GM10266 (cell line): ENCODE data around the gene CST1.
"Not testable (repeated sequence)": the region's sequence is repeated elsewhere in the genome, so short reads cannot be mapped to it uniquely, and the experiment has no call there.

ENCODE experiments used
- DNase-seq: peaks from one replicate; pipeline ENCODE4 v3.0.0; 2012; ENCODE audit errors: extremely low spot score
- TF ChIP-seq, protein P1 (sequence below): IDR thresholded peaks from 2 replicates; pipeline ENCODE4 v1.5.1; 2012; ENCODE audit warnings: mild to moderate bottlenecking, low read depth; ENCODE audit not compliant: control insufficient read depth, insufficient read depth; ENCODE audit errors: missing control alignments

The CST1 gene, protein sequence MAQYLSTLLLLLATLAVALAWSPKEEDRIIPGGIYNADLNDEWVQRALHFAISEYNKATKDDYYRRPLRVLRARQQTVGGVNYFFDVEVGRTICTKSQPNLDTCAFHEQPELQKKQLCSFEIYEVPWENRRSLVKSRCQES

DNA sequence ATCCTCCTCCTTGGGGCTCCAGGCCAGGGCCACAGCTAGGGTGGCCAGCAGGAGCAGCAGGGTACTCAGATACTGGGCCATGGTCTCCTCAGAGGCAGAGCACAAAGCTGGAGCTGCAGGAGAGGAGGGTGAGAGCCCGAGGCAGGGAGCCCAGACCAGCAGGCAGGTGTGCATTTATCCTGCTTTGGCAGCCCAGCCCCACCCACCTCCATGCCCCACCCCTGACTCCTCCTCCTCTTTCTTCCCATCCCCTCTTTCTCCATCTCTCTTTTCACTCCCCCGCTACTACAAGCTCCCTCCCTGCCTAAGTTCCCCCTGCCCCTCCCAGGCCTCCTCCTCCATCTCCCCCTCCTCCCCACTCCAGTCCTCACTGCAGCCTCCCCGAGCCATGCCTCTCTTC lies at the start of gene CST1:
Gene CST1, minus strand, starts transcription at position 150 of the 400 bp plus-strand sequence. Its CDS starts 69 bp downstream, at position 81.
- not testable (repeated sequence) for DNase-seq

DNA sequence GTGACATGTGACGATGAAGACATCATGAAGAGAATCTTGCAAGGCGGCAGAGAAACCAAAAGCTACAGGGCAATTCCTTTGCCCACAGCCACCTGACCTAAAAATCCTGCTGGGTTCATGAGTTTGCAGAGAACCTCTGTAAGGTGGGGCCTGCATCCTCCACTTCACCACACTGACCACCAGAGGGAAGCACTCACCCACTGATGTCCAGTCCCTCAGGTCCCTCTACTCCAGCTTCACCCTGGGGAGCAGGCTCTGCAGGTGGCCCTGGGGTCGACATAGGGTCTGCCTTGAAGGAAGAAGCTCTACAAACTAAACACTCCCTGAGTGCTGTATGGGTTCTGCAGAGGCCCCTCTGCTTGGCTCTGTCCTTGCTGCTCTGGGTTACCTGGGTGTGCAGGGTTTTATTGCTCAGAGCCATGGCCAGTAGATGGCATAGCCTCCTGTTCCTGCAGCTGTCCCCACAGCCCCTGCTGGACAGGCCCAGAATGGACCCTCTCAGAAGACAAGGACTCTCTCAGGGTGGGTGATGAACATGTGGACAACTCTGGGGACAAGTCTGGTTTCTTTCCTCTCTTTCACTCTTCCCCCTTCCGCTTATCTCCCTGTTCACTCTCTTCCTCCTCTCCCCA lies 48.6 kb upstream of the CST1 start:
- TF ChIP-seq, protein P1, sequence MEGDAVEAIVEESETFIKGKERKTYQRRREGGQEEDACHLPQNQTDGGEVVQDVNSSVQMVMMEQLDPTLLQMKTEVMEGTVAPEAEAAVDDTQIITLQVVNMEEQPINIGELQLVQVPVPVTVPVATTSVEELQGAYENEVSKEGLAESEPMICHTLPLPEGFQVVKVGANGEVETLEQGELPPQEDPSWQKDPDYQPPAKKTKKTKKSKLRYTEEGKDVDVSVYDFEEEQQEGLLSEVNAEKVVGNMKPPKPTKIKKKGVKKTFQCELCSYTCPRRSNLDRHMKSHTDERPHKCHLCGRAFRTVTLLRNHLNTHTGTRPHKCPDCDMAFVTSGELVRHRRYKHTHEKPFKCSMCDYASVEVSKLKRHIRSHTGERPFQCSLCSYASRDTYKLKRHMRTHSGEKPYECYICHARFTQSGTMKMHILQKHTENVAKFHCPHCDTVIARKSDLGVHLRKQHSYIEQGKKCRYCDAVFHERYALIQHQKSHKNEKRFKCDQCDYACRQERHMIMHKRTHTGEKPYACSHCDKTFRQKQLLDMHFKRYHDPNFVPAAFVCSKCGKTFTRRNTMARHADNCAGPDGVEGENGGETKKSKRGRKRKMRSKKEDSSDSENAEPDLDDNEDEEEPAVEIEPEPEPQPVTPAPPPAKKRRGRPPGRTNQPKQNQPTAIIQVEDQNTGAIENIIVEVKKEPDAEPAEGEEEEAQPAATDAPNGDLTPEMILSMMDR = peak; percentile 58
- not testable (repeated sequence) for DNase-seq

DNA sequence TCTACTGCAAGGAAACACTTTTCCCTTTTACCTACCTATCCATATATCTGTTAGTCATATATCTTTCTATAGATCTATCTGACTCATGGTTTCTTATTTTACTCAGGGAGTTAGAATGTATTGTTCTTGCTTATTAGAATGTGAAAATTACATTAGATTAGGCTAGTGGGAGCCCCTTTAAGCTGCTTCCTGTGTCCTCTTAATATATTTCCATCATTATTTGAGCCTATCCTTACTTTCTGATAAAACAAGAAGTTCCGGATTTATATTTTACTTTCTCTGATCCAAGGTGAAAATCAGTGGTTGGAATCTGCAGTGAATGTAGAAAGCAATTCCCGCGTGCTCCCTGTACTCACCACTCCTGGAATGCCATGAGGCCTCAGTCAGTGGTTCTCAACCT lies 44.8 kb upstream of the CST1 start:
- DNase-seq = no peak
- TF ChIP-seq, protein P1 = no peak

DNA sequence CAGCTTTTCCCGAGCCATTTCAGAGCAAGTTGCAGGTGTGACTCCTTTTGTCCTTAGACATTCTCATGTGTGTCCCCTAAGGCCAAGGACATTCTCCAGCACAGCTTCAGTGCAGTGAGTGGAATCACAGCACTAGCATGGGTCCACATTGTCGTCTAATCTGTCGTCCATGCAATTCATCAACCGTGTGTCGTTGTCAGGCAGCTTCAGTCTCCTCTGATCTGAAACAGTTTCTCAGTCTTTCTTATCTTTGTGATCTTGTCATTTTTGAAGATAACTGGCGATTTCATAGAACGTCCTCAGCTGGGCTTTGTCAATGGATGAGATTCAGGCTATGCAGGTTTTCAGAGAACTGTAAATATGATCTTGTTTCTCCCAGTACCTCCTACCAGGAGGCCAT lies 44.1 kb upstream of the CST1 start:
- DNase-seq = no peak
- TF ChIP-seq, protein P1 = no peak

DNA sequence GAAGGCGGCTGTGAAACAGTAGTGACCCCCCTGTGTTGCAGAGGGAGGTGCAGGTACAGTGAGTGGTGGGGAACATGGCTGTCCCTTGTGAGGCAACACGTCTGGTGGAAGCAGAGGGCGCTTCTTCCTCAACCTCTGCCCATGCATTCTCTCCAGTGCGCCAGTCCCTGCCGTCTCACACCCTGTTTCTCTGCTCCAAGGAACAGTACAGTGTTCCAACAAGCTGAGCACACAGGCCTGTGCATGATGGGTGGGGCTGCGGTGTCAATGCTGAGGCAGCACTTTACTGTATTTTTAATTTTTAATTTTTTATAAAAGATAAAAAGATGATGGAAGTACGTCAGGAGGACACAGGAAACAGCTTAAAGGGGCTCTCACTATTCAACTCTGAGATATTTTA lies 43.3 kb upstream of the CST1 start:
- TF ChIP-seq, protein P1 = no peak
- no peak for DNase-seq

DNA sequence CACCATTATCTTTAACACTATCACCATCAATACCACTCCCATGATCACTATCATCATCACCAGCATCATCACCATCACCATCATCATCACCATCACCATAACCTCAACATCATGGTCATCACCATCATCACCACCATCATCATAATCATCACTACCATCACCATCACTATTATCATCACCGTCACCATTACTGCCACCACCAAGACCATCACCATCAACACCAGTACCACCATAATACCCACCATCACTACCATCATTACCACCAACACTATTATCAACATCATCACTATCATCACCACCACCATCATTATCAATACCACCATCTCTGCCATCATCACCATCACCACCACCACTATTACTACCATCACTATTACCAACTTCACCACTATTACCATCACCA lies 32.7 kb upstream of the CST1 start:
- DNase-seq = no peak

DNA sequence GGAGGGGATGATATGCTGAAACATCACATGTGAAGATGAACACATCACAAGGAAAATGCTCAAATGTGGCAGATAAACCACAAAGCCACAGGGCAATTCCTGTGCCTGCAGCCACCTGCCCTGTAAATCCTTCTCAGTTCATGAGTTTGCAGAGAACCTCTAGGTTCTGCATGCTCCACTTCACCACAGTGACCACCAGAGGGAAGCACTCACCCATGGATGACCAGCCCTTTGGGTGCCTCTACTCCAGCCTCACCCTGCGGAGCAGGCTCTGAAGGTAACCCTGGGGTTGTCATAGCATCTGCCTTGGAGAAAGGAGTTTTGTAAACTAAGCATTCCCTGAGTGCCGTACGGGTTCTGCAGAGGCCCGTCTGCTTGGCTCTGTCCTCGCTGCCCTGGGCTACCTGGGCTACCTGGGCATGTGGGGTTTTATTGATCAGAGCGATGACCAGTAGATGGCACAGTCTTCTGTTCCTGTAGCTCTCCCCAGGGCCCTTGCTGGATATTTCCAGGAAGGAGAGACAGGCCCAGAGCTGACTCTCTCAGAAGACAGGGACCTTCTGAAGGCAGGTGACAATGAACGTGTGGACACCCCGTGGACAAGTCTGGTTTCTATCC lies 31.7 kb upstream of the CST1 start:
- TF ChIP-seq, protein P1 = peak; percentile 63
- DNase-seq = peak; percentile 14

More for the DNA sequence above, 32.7 kb upstream of the CST1 start:
- TF ChIP-seq, protein P1 = no peak

DNA sequence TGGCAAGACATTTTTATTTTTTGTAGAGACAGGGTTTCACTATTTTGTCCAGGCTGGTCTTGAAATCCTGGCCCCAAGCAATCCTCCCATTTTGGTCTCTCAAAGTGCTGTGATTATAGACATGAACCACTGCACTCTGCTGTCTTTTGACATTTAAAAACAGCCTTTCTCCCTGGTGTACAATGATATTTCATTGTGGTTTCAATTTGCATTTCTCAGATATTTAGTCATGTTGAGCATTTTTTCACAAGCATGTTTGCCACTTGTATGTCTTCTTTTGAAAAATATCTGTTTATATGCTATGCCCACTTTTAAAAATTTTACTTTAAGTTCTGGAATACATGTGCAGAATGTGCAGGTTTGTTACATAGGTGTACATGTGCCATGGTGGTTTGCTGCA lies 27.9 kb upstream of the CST1 start:
- not testable (repeated sequence) for DNase-seq

DNA sequence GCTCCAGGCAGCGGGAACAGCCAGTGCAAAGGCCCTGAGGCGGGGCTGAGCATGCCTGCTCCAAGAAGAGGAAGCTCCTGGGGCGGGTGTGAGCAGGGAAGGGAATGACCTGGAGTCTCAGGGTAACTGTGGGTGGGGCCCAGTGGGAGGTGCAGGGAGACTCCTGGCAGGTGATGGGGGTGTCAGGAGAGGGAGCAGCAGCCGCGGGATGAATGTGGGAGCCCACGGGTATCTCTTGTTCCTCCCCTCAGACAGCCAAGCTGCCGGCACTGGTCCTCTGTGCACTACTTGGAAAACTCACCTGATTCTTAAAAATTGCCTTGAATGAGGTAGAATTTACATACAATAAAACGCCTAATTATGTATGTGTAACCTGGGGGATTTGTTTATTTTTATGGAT lies 26.6 kb upstream of the CST1 start:
- DNase-seq = not testable (repeated sequence)
